ENCODE results near the gene NINJ2.
"Not testable (repeated sequence)": the region's sequence is repeated elsewhere in the genome, so short reads cannot be mapped to it uniquely, and the experiment has no call there.

NINJ2 gene

DNA sequence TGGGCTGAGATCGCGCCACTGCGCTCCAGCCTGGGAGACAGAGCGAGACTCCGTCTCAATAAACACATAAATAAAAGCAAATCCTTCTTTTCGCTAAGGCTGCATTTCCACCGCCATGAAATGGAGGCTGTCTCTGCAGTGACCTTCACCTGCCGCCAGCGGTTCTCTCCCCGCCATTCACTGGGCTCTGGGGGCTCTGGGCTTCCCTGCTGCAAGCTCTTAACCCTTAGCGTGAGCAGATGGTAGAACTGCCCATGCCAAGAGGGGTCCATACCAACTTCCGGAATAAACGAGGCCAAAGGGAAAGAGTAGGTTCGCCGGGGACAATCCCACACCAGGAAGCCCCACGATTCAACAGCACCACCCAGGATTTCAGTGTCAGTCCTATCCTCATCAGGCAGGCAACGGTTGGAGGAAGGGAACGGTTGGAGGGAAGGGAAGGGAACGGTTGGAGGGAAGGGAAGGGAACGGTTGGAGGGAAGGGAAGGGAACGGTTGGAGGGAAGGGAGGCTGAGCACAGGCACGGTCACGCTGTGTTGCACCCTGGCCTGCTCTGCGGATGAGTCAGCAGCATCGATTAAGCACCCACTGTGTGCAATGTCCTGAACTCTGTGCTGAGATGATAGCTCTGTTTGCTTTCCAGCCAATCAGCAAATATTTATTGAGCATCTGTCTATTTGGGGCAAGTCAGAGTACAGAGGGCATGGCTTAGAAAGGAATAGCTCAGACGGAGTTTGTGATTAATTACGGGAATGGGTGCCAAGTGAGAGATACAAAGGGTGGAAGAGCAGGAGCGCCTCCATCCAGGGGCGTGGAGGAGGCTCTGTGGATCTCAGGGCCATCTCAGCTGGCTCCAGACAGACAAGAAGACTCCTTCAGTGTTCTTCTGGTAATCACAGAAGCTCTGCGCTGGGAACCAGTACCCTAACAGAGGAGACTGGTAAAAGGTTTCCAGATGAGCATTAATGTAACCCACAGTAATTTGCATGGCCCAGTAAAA lies 77.9 kb downstream of the NINJ2 start:
- DNase-seq: no peak

DNA sequence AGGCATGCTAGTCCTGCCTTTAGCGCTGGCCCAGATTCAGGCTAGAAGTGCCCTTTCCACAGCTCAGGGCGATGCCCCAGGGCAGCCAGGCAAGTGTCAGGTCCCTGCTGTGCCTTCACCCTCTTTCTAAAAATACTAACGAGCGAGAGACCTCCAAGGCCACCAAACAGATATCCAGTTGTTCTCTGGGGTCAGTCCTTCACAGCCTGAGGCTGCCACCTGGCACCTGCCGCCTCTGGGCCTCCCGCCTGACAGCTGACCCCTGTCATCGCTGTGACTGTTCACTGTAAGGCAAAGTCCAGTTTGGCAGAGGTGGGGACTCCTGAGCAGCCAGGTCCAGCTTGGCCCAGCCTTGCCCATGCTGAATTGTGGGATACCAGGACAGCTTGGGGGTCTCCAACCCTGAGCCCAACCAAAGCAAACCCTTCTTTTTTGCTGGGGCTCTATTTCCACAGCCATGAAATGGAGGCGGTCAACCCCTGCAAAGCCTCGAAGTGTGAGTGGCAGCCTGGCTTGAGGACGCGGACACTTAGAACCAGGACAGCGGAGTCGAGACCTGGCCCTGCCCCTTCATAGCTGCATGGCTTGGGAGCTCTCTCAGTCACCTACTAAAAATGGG lies 79.9 kb downstream of the NINJ2 start:
- DNase-seq: no peak

DNA sequence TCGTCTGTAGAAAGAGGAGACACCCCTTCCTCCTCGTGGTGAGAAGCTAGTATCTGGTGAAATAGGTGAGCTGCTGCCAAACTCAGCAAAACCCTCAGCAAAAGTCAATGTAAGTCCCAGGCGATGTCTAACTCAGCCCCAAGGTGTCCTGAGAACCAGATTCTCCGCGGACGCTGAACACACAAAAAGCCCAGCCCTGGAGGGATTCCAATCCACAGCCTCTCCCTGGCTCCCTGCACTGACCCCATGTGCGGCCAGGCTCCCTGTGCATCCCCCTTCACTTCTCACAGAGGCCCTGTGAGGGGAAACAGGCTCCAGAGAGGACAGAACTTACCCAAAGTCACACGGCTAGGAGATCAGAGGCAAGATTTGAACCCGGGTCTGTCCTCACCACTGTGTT lies 81.5 kb downstream of the NINJ2 start:
- no peak for DNase-seq

DNA sequence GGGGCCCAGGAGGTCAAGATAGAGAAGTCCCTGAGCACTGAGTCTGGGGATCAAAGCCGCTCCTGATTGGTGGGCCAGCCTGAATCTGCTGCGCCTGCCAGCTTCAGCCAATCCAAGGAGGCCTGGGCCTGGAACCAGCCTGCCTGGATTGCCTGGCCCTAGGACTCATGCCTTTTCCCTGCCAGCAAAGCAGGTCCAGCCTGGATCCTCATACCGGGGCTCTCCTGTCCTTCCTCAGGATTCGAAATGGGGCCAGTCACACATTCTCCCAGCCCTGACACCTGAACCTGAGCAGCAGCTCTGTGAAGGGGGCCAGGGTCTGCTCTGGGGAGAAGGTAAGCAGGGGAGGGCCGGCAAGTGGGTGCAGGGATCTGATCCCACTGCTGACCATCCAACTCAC lies 81.9 kb downstream of the NINJ2 start:
- DNase-seq: no peak

- DNase-seq: no peak
Measured at GRCh38 chr12:580813-581212, 82.4 kb downstream of the NINJ2 start.

GRCh38 chr12:579420-580110 lies 83.7 kb downstream of the NINJ2 start:
- no peak for DNase-seq

DNA sequence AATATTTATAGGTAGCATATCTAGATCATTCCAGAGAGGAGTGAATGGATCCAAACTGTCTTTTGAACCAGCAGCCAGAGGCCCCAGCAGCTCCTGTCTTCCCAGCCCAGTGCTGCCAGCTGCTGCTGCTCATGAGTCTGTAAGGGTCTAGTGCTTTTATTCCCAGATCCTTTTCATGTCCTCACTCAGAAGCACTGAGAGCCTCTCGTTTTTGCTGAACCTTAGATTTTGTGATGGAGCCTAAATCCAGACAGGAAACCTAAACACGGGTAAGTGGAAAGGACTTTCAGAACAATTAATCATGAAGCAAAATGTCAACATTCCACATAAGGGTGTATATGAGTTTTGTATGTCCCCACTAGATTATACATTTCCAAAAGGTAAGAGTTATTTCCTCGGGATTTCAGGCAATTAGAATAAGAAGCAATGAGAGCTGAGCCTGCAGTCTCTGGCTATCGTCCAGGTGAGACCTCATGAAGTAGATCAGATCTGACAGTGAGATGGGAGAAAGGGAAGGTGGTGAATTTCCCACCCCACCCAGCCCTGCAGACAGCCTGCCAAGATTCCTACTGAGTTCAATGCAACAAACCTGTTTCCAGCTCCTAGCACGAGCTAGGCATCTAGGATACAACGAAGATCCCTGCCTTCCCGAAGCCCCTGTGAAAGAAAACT lies 84.4 kb downstream of the NINJ2 start:
- DNase-seq: no peak

GRCh38 chr12:577994-578747 lies 85.1 kb downstream of the NINJ2 start:
- not testable (repeated sequence) for DNase-seq

GRCh38 chr12:576615-577110 lies 86.6 kb downstream of the NINJ2 start:
- DNase-seq: no peak

- peak; percentile 61 to 85 (median 69) for DNase-seq
Measured at GRCh38 chr12:575948-576614, 87.2 kb downstream of the NINJ2 start.

DNA sequence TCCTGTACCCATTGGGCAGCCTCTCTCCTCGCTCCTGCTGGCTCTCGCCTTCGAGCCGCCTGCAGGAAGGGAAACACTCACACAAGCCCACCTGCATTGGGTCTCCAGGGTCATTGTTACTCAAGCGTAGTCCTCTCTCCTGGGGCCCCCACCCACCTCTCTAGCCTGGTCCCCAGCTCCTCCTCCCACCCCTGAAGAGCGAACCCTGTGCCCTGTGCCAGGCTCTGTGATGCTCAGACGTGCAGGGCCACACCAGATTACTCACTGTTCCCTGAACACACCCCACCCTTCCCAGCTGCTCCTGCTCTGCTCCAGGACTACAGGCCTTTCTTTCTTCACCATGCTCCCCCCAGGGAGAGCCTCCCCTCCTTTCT lies 88.1 kb downstream of the NINJ2 start:
- no peak for DNase-seq

DNA sequence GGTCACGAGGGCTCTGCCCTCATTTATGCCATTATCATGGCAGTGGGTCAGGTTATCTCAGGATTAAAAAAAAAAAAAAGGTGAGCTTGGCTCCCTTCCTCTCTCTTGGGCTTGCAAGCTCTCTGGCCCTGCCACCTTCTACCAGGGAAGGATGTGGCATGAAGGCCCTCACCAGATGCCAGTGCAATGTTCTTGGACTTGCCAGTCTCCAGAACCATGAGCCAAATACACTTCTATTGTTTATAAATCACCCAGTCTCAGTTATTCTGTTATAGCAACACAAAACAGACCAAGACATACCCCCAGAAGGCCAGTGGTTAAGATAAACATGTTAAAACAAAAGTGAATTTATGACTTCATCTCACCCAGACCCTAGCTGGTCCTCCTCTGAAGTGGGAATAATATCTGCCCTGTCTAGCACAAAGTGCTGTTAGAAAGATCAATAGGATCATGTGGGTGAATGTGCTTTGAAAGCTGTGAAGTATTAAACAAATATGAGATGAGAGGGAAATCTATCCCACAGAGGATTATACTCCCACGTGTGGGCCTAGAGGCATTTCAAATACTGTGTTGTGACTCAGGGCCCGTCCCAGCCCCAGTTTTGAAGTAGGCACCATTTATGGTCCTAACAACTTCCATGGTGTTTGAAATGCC lies 88.6 kb downstream of the NINJ2 start:
- no peak for DNase-seq

- DNase-seq: no peak
Measured at GRCh38 chr12:573232-573631, 90.0 kb downstream of the NINJ2 start.

DNA sequence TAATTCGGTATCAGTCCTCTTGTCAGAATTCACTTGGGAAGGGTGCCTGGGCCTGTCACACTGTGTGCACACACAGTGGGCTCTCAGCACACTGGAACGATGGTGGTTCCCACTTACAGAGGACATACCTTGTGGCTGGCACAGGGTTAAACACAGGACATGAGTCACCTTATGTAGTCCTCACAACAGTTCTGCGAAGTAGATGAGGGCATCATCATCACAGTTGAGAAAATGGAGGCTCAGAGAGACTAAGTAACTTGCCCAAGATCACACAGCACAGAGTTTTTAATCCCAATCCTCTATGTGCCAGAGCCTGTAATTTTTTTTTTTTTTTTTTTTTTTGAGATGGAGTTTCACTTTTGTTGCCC lies 90.7 kb downstream of the NINJ2 start:
- peak in 1 of 5 donors; percentile 74 for DNase-seq

- DNase-seq: no peak
Measured at GRCh38 chr12:571795-572531, 91.3 kb downstream of the NINJ2 start.

DNA sequence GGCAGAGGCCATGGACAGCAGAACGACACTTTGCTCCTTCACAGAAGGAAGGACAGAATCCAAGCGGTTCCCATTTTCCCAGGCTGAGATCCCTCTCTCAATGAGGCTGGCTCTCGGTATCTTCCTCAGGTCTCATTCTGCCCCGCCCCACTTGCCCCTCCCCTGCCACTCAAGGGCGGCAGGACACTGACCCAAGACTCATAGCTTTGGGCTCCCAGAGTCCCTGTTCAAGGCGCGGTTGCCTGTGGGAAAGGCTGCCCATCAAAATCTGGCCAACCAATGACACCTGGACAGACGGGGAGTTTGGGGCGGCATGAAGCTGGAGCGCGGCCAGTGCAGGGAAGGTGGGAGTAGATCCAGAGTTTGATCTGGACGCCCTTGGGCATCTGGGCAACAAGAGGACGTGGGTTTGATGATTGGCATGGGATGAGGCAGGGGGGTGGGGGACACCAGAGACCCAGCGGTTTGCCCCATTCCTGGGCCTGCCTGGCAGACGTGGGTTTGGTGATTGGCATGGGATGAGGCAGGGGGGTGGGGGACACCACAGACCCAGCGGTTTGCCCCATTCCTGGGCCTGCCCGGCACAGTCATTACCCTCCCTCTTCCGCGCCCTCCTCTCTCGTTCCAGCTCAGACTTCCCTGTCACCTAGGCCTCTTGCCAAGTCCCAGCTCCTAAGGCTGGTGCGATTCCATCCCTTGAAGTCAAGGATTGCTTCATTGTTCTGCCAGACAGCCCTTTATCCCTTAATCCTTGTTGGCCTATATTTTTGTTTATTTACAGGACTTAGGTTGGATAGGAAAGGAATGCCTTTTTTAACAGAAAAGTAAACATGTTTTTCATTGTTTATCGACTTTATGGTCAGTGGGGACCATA lies 92.1 kb downstream of the NINJ2 start:
- DNase-seq: no peak

DNA sequence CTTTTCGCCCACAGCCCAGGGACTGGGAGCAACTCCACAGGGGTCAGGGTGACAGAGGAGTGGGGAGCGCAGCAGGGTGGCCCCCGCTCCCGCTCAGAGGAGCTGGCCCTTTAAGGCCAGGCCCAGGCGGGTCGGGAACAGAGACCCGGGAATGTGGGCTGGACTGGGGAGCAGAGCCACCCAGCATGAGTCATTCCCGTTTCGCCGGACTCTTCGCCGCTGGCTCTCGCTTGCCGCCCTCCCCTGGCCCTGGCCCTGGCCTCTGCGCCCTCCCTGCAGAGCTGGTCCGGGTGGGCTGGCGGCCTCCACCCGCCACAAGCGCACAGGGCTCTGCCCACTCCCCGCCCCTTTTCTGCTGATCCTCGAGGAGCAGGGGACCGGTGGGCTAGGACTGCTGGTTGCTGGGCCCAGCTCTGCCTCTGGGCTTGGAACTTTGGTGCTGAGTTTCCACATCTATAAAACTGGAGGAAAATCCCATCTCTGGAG lies 92.8 kb downstream of the NINJ2 start:
- no peak for DNase-seq

DNA sequence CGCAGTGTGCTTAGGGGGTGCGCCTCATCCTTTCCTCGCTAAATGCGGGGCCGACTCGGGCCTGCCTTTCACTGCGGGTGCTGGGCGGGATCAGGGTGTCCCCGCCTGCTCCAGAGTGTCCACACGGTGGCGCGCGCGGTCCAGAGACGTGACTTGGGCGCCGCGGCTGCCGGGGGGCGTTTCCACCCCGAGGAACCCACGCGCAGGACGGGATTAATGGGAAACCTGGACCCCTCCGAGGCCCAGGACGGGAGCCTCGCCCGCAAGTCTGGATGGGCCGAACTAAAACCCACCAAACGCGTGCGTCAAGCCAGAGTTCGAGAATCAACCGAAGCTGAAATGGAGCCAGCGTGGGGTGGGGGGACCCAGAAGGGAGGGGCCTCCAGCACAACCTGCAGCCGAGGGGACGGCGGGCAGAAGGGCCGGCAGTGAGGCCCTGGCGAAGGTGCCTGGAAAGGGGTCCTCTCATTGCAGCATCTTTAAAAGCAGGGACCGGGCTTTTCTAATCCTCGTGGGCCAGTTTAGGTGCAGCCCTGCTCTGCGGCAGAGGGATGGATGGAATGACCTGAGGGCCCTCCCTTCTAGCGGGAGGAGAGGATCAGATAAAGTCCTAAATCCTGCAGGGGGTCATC lies 93.3 kb downstream of the NINJ2 start:
- DNase-seq: peak; percentile 70 to 85 (median 78)

Data from T-helper 1 cell (primary cell).